Naive thymus-derived CD8-positive, alpha-beta T cell (primary cell): ENCODE measurements around the gene UTP4. TPM values are rescaled to one million over a fixed set of nuclear protein-coding genes. Genes with fewer than 3 reads are reported as not detected.

Source experiments
- ATAC-seq, 2 donors: fragments of 150-1000 bp; cut with Tn5 transposase in 1 of 2; sonication (Bioruptor Pico), chemical (Tn5 transposase) in 1 of 2; 1 replicate in 1 of 2; 2 replicates in 1 of 2; pipeline ENCODE4 v1.10.0; 2021; ENCODE audit warnings: mild to moderate bottlenecking in 2 of 2, moderate library complexity in 2 of 2
- POLR2A ChIA-PET: fragments of 350-600 bp; sonication (Branson Sonifier 250); formaldehyde crosslinking; loops from one replicate; lab custom pipeline; 2021; ENCODE audit warnings: antibody characterized with exemption; lab: Charles Lee
- DNase-seq, 10 donors: peaks; one replicate each; pipeline versions ENCODE4 v3.0.0 to v3.0.0-alpha.2; 2020 to 2022
- H3K27ac Mint-ChIP-seq, 10 donors: one replicate each; pipeline ENCODE4 v1.8.0; 2020 to 2022; ENCODE audit warnings: mild to moderate bottlenecking in 10 of 10, mixed read lengths in 10 of 10, moderate library complexity in 4 of 10, inconsistent platforms in 1 of 10
- H3K27me3 Mint-ChIP-seq, 5 donors: one replicate each; pipeline ENCODE4 v1.8.0; 2021 to 2022; ENCODE audit warnings: mixed read lengths in 5 of 5
- H3K36me3 Mint-ChIP-seq, 3 donors: one replicate each; pipeline ENCODE4 v1.8.0; 2020 to 2022; ENCODE audit warnings: mixed read lengths in 3 of 3, mild to moderate bottlenecking in 2 of 3, inconsistent platforms in 1 of 3
- H3K4me1 Mint-ChIP-seq, 4 donors: one replicate each; pipeline ENCODE4 v1.8.0; 2021 to 2022; ENCODE audit warnings: mixed read lengths in 4 of 4
- H3K4me3 Mint-ChIP-seq, 10 donors: one replicate each; pipeline ENCODE4 v1.8.0; 2020 to 2022; ENCODE audit warnings: mild to moderate bottlenecking in 10 of 10, mixed read lengths in 10 of 10, moderate library complexity in 6 of 10, inconsistent platforms in 1 of 10
- H3K9me3 Mint-ChIP-seq, 9 donors: one replicate each; pipeline ENCODE4 v1.8.0; 2020 to 2022; ENCODE audit warnings: mixed read lengths in 9 of 9, mild to moderate bottlenecking in 3 of 9, inconsistent platforms in 1 of 9, moderate library complexity in 1 of 9
- polyA plus RNA-seq, 3 donors: library from polyadenylated mRNA; unstranded; fragments of 300-500 nt; fragmentation: Illumina TruSeq; gene quantifications; one replicate each; pipeline ENCODE4 v1.2.3, GENCODE V29; 2021
- total RNA-seq, 8 experiments: library from RNA in 2 of 8; stranded (reverse) in 2 of 8; gene quantifications; one replicate each; pipeline ENCODE4 v1.2.3 and lab custom pipeline; 2021 to 2026

UTP4 gene
- total RNA-seq (10 to 100 TPM; 41.8 to 44.5 TPM), polyA plus RNA-seq (10 to 100 TPM; 72.4 to 77.6 (median 72.8) TPM), total RNA-seq (lab: John Stamatoyannopoulos, UW) (17.9 to 58.6 (median 25.1) reads per million in 6 experiments)

- no peaks in the 10 kb centered on the region for H3K9me3 Mint-ChIP-seq
- peak within 1 kb of the TSS; percentile 85 to 98 (median 96) for H3K27ac Mint-ChIP-seq
- DNase-seq (peak; percentile 75 to 90 (median 84)), ATAC-seq (peak; percentile 89 to 93)
- POLR2A ChIA-PET, result interaction anchor here (0.6 to 2.4 kb wide), 17 partner anchors 8 to 775 kb away, joined by 3 to 17 read pairs (median 4); partner anchors contain the start of genes SNTB2 and ZFP90
- peak within 1 kb of the TSS; percentile 91 to 97 (median 94) for H3K4me3 Mint-ChIP-seq
- peaks cover 28 to 56% (median 50%) of the 10 kb centered on the region in 4 donors for H3K4me1 Mint-ChIP-seq
- H3K36me3 Mint-ChIP-seq, result peaks cover 0 to 33% (median 7%) of the 10 kb centered on the region in 3 donors
- H3K27me3 Mint-ChIP-seq, result no peaks in the 10 kb centered on the region
Measured at GRCh38 chr16:69132424-69133252, at the start of gene UTP4, which contains the start of gene CHTF8. UTP4 (plus strand) TSS chr16:69132649; CDS start chr16:69133460, 811 bp downstream. CHTF8 (minus strand) TSS chr16:69132588; CDS start chr16:69121458, 11,130 bp downstream.

- POLR2A ChIA-PET, result no interaction called here
- no peak for ATAC-seq
- Mint-ChIP-seq H3K36me3 (peaks cover 0 to 24% (median 8%) of the 10 kb centered on the region in 3 donors), H3K4me1 (peaks cover 0 to 4% (median 0%) of the 10 kb centered on the region in 4 donors), H3K27me3 (no peaks in the 10 kb centered on the region), H3K4me3 (no peak overlapping the region), H3K27ac (peak overlapping the region in 2 of 10 donors; percentile 10 to 67), H3K9me3 (no peaks in the 10 kb centered on the region)
- DNase-seq, result no peak
Measured at GRCh38 chr16:69083306-69083941, 49.0 kb upstream of the UTP4 start.

- H3K4me1 Mint-ChIP-seq, result peaks cover 0 to 6% (median 2%) of the 10 kb centered on the region in 4 donors
- no peaks in the 10 kb centered on the region for H3K9me3 Mint-ChIP-seq
- no peak for ATAC-seq
- peaks cover 0 to 24% (median 8%) of the 10 kb centered on the region in 3 donors for H3K36me3 Mint-ChIP-seq
- no peaks in the 10 kb centered on the region for H3K27me3 Mint-ChIP-seq
- DNase-seq, result no peak
- H3K4me3 Mint-ChIP-seq, result no peak overlapping the region
- POLR2A ChIA-PET, result no interaction called here
- H3K27ac Mint-ChIP-seq, result no peak overlapping the region
Measured at GRCh38 chr16:69084289-69084688, 48.2 kb upstream of the UTP4 start.

GRCh38 chr16:69085032-69085695 is 47.3 kb upstream of the UTP4 start:
- ATAC-seq (no peak), DNase-seq (no peak)
- no peaks in the 10 kb centered on the region for H3K9me3 Mint-ChIP-seq
- no peak overlapping the region for H3K4me3 Mint-ChIP-seq
- peaks cover 0 to 24% (median 8%) of the 10 kb centered on the region in 3 donors for H3K36me3 Mint-ChIP-seq
- no peaks in the 10 kb centered on the region for H3K27me3 Mint-ChIP-seq
- peaks cover 0 to 8% (median 3%) of the 10 kb centered on the region in 4 donors for H3K4me1 Mint-ChIP-seq
- H3K27ac Mint-ChIP-seq, result peak overlapping the region in 2 of 10 donors; percentile 24 to 38
- POLR2A ChIA-PET, result no interaction called here

GRCh38 chr16:69087161-69087581 is 45.3 kb upstream of the UTP4 start:
- ATAC-seq (no peak), DNase-seq (no peak)
- H3K27ac Mint-ChIP-seq, result peak overlapping the region in 5 of 10 donors; percentile 32 to 81 (median 74)
- H3K27me3 Mint-ChIP-seq, result no peaks in the 10 kb centered on the region
- H3K4me3 Mint-ChIP-seq, result no peak overlapping the region
- H3K4me1 Mint-ChIP-seq, result peaks cover 0 to 8% (median 4%) of the 10 kb centered on the region in 4 donors
- no peaks in the 10 kb centered on the region for H3K9me3 Mint-ChIP-seq
- POLR2A ChIA-PET, result no interaction called here
- peaks cover 0 to 24% (median 8%) of the 10 kb centered on the region in 3 donors for H3K36me3 Mint-ChIP-seq

- no peak for ATAC-seq
- POLR2A ChIA-PET, result no interaction called here
- Mint-ChIP-seq H3K27me3 (no peaks in the 10 kb centered on the region), H3K4me3 (no peak overlapping the region), H3K27ac (peak overlapping the region in 5 of 10 donors; percentile 2 to 71 (median 56)), H3K9me3 (no peaks in the 10 kb centered on the region), H3K4me1 (peaks cover 0 to 8% (median 4%) of the 10 kb centered on the region in 4 donors), H3K36me3 (peaks cover 0 to 17% (median 4%) of the 10 kb centered on the region in 3 donors)
- no peak for DNase-seq
Measured at GRCh38 chr16:69088684-69089083, 43.8 kb upstream of the UTP4 start.

GRCh38 chr16:69089091-69089910 is 43.1 kb upstream of the UTP4 start:
- Mint-ChIP-seq H3K27me3 (no peaks in the 10 kb centered on the region), H3K9me3 (no peaks in the 10 kb centered on the region), H3K27ac (peak overlapping the region in 5 of 10 donors; percentile 19 to 74 (median 64)), H3K36me3 (peaks cover 0 to 11% (median 4%) of the 10 kb centered on the region in 3 donors), H3K4me1 (peaks cover 0 to 8% (median 4%) of the 10 kb centered on the region in 4 donors), H3K4me3 (no peak overlapping the region)
- DNase-seq, result no peak
- POLR2A ChIA-PET, result no interaction called here
- no peak for ATAC-seq

- DNase-seq (no peak), ATAC-seq (no peak)
- no peaks in the 10 kb centered on the region for H3K27me3 Mint-ChIP-seq
- H3K9me3 Mint-ChIP-seq, result no peaks in the 10 kb centered on the region
- H3K4me1 Mint-ChIP-seq, result peaks cover 0 to 5% (median 1%) of the 10 kb centered on the region in 4 donors
- POLR2A ChIA-PET, result no interaction called here
- H3K4me3 Mint-ChIP-seq, result no peak overlapping the region
- H3K36me3 Mint-ChIP-seq, result no peaks in the 10 kb centered on the region
- H3K27ac Mint-ChIP-seq, result peak overlapping the region in 1 of 10 donors; percentile 34
Measured at GRCh38 chr16:69093974-69094373, 38.5 kb upstream of the UTP4 start.

GRCh38 chr16:69094501-69094900 is 37.9 kb upstream of the UTP4 start:
- no peak for ATAC-seq
- Mint-ChIP-seq H3K4me3 (no peak overlapping the region), H3K36me3 (no peaks in the 10 kb centered on the region), H3K4me1 (peaks cover 0 to 2% (median under 1%) of the 10 kb centered on the region in 4 donors), H3K9me3 (no peaks in the 10 kb centered on the region), H3K27ac (peak overlapping the region in 1 of 10 donors; percentile 7), H3K27me3 (no peaks in the 10 kb centered on the region)
- POLR2A ChIA-PET, result interaction anchor here (0.6 kb wide), 1 partner anchor 65 kb away, joined by 3 read pairs; no protein-coding TSS in a partner anchor
- no peak for DNase-seq

GRCh38 chr16:69095193-69095592 is 37.3 kb upstream of the UTP4 start:
- no peaks in the 10 kb centered on the region for H3K36me3 Mint-ChIP-seq
- DNase-seq, result no peak
- H3K4me1 Mint-ChIP-seq, result peaks cover 0 to 2% (median 0%) of the 10 kb centered on the region in 4 donors
- H3K4me3 Mint-ChIP-seq, result no peak overlapping the region
- H3K27ac Mint-ChIP-seq, result no peak overlapping the region
- POLR2A ChIA-PET, result no interaction called here
- H3K9me3 Mint-ChIP-seq, result no peaks in the 10 kb centered on the region
- no peaks in the 10 kb centered on the region for H3K27me3 Mint-ChIP-seq
- no peak for ATAC-seq

GRCh38 chr16:69100071-69100691 is 32.3 kb upstream of the UTP4 start:
- no peak for DNase-seq
- H3K36me3 Mint-ChIP-seq, result peaks cover 0 to 3% (median 0%) of the 10 kb centered on the region in 3 donors
- peaks cover under 1 to 17% (median 11%) of the 10 kb centered on the region in 5 donors for H3K27me3 Mint-ChIP-seq
- POLR2A ChIA-PET, result no interaction called here
- H3K4me3 Mint-ChIP-seq, result no peak overlapping the region
- H3K4me1 Mint-ChIP-seq, result peaks cover under 1 to 3% (median 2%) of the 10 kb centered on the region in 4 donors
- no peak for ATAC-seq
- no peaks in the 10 kb centered on the region for H3K9me3 Mint-ChIP-seq
- no peak overlapping the region for H3K27ac Mint-ChIP-seq
